Neural cell (in vitro differentiated cells): ENCODE measurements around the gene GLI3. TPM values are rescaled to one million over a fixed set of nuclear protein-coding genes. Genes with fewer than 3 reads are reported as not detected.

Experiments used
- H2AFZ ChIP-seq: fragments of 200-600, 300-800 bp; sonication (generic), shearing (Covaris generic); 2 replicates; pipeline ENCODE4 v1.6.0; 2014; ENCODE audit warnings: low read depth, mild to moderate bottlenecking, antibody characterized with exemption, low read length, moderate library complexity
- H3F3A ChIP-seq: fragments of 200-600 bp; shearing (Covaris generic); 2 replicates; pipeline ENCODE4 v1.6.1; 2016; ENCODE audit warnings: mild to moderate bottlenecking, moderate library complexity, mixed read lengths, antibody characterized with exemption, low read length; ENCODE audit not compliant: insufficient read depth, poor library complexity, severe bottlenecking
- H3K27ac ChIP-seq: fragments of 200-600, 300-800 bp; sonication (generic), shearing (Covaris generic); 2 replicates; pipeline ENCODE4 v1.5.1; 2014; ENCODE audit warnings: mild to moderate bottlenecking, low read length, moderate library complexity
- H3K27me3 ChIP-seq: fragments of 300-800, 200-600 bp; sonication (generic), shearing (Covaris generic); 2 replicates; pipeline ENCODE4 v1.6.0; 2014; ENCODE audit warnings: mild to moderate bottlenecking, low read depth, low read length, moderate library complexity; ENCODE audit not compliant: insufficient read depth
- H3K36me3 ChIP-seq: fragments of 300-800, 200-600 bp; sonication (generic), shearing (Covaris generic); 2 replicates; pipeline ENCODE4 v1.5.1; 2014; ENCODE audit warnings: mild to moderate bottlenecking, antibody characterized with exemption, low read length, moderate library complexity; ENCODE audit not compliant: insufficient read depth
- H3K4me2 ChIP-seq: fragments of 300-800, 200-600 bp; sonication (generic), shearing (Covaris generic); 2 replicates; pipeline ENCODE4 v1.6.0; 2014; ENCODE audit warnings: mild to moderate bottlenecking, low read length
- H3K4me3 ChIP-seq: fragments of 300-800, 200-600 bp; sonication (generic), shearing (Covaris generic); 2 replicates; pipeline ENCODE4 v1.5.1; 2014; ENCODE audit warnings: mild to moderate bottlenecking, low read length, moderate library complexity
- H3K79me2 ChIP-seq: fragments of 200-600 bp; shearing (Covaris generic); replicated peaks from 2 replicates; pipeline ENCODE4 v1.6.0; 2014; ENCODE audit warnings: mild to moderate bottlenecking, low read length, moderate library complexity; ENCODE audit not compliant: insufficient read depth
- H3K9ac ChIP-seq: fragments of 300-800, 200-600 bp; sonication (generic), shearing (Covaris generic); 2 replicates; pipeline ENCODE4 v1.6.1; 2016; ENCODE audit warnings: mild to moderate bottlenecking, low read length, mixed read lengths
- H3K9me2 ChIP-seq: fragments of 200-600 bp; shearing (Covaris generic); 2 replicates; pipeline ENCODE4 v1.6.1; 2016; ENCODE audit warnings: mild to moderate bottlenecking, low read length, mixed read lengths; ENCODE audit not compliant: insufficient read depth
- H3K9me3 ChIP-seq: fragments of 200-600, 300-800 bp; sonication (generic), shearing (Covaris generic); 2 replicates; pipeline ENCODE4 v1.6.1; 2016; ENCODE audit warnings: mild to moderate bottlenecking, mixed run types, low read length, moderate library complexity, mixed read lengths
- H4K20me1 ChIP-seq: fragments of 200-600 bp; shearing (Covaris generic); 2 replicates; pipeline ENCODE4 v1.6.1; 2016; ENCODE audit warnings: mild to moderate bottlenecking, mixed run types; ENCODE audit not compliant: insufficient read depth
- EP300 ChIP-seq: fragments of 450-650 bp; conservative IDR thresholded peaks from 2 replicates; pipeline ENCODE4 v1.6.1; 2014; ENCODE audit warnings: antibody characterized with exemption, mild to moderate bottlenecking, moderate library complexity; ENCODE audit not compliant: poor library complexity, severe bottlenecking
- EZH2 ChIP-seq: fragments of 200-600, 300-800 bp; shearing (Covaris generic), sonication (generic); IDR thresholded peaks from 2 replicates; pipeline ENCODE4 v1.6.1; 2014; ENCODE audit warnings: antibody characterized with exemption, low read length, borderline replicate concordance, mild to moderate bottlenecking; ENCODE audit not compliant: insufficient read depth, poor library complexity, severe bottlenecking
- MXI1 ChIP-seq: fragments of 450-650 bp; conservative IDR thresholded peaks from 2 replicates; pipeline ENCODE4 v1.6.1; 2014; ENCODE audit warnings: antibody characterized with exemption, mild to moderate bottlenecking; ENCODE audit not compliant: poor library complexity, severe bottlenecking
- POLR2AphosphoS5 ChIP-seq: IDR thresholded peaks from 2 replicates; pipeline ENCODE4 v1.6.1; 2012
- RAD21 ChIP-seq: fragments of 450-650 bp; conservative IDR thresholded peaks from 2 replicates; pipeline ENCODE4 v1.6.1; 2014; ENCODE audit warnings: antibody characterized with exemption, mild to moderate bottlenecking, moderate library complexity
- REST ChIP-seq: IDR thresholded peaks from 2 replicates; pipeline ENCODE4 v1.6.1; 2012; ENCODE audit warnings: borderline replicate concordance
- SMC3 ChIP-seq: fragments of 450-650 bp; conservative IDR thresholded peaks from 2 replicates; pipeline ENCODE4 v1.6.1; 2014; ENCODE audit warnings: antibody characterized with exemption, mild to moderate bottlenecking, moderate library complexity; ENCODE audit not compliant: poor library complexity
- TAF1 ChIP-seq: IDR thresholded peaks from 2 replicates; pipeline ENCODE4 v1.6.1; 2012; ENCODE audit warnings: low read depth
- polyA plus RNA-seq: library from polyadenylated mRNA; depleted of rRNA; stranded (reverse); fragments of >200 nt; gene quantifications from 2 replicates; pipeline ENCODE4 v1.2.3, GENCODE V29; 2014
- TF ChIP-seq, protein P1 (sequence below): fragments of 450-650 bp; IDR thresholded peaks from 2 replicates; pipeline ENCODE4 v1.5.1; 2014; ENCODE audit warnings: antibody characterized with exemption, mild to moderate bottlenecking, moderate library complexity; ENCODE audit not compliant: poor library complexity, severe bottlenecking

Gene GLI3
- polyA plus RNA-seq, 1 donor from 2014 or later: 0.19 TPM

DNA sequence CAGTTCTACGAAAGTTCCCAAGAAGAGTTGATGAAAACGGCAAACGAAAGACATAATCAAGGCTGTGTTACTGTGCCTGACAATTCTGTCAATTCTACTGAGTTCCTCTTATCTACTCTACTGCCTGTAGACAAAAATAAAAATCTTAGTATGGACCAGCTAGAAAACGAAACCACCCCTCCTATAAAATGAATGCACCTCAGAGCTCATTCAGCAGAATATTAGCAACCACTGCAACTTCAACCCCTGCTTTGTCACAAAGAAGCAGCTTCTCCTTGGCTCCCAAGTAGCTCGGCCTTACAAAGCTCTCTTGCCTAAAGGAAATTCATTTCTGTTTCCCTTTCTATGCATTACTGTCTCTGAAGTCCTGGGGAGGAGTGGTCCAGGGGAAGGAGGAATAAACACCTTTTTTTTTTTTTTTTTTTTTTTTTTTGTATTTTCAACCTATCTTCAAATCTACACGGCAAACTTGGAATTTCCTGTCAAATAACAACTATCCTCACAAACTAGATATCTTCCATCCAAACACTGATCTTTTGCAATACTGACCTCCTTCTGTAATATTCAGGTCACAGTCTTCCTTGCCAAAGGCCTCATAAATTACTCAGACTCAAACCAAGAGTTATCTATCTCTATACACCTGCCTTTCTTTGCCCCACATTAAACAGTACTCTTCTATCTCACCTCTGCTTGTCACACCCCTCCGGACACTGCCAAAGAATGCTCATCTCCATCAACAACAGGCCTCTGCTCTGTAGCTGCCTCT lies 74.3 kb downstream of the GLI3 start:
- H3K36me3 ChIP-seq: no peaks in the 10 kb centered on the region
- H2AFZ ChIP-seq: no peak overlapping the region

DNA sequence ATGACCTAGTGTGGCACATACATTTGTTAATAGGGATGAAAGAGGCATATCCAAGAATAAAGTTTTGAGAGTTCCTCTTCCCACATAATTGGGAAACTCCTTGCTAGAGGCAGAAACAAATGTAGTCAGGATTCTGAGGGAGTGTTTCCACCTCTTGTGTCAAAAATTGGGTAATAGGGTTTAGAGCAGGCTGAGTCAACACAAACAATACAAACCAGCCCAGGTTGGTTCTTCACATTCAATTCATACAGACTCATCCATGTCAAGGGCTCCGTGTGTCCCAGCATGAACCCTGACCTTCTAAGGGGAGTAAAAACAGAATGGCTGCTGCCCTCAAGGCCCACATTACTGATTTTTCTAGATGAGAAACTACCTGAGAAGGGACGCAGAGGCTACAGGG lies 75.3 kb downstream of the GLI3 start:
- H3K27me3 ChIP-seq: no peaks in the 10 kb centered on the region
- no peak overlapping the region for H3K9ac ChIP-seq
- no peaks in the 10 kb centered on the region for H3K9me3 ChIP-seq
- no peaks in the 10 kb centered on the region for H4K20me1 ChIP-seq
- H3K9me2 ChIP-seq: no peaks in the 10 kb centered on the region
- no peak overlapping the region for H3K27ac ChIP-seq
- H3F3A ChIP-seq: no peaks in the 10 kb centered on the region
- H3K36me3 ChIP-seq: no peaks in the 10 kb centered on the region
- no peak overlapping the region for H3K4me3 ChIP-seq
- no peak overlapping the region for H3K4me2 ChIP-seq
- H2AFZ ChIP-seq: no peak overlapping the region
- peaks cover 90% of the 10 kb centered on the region for H3K79me2 ChIP-seq
- TF ChIP-seq EP300 (no peak), TAF1 (no peak), SMC3 (no peak), EZH2 (no peak), REST (no peak)
- TF ChIP-seq, protein P1, sequence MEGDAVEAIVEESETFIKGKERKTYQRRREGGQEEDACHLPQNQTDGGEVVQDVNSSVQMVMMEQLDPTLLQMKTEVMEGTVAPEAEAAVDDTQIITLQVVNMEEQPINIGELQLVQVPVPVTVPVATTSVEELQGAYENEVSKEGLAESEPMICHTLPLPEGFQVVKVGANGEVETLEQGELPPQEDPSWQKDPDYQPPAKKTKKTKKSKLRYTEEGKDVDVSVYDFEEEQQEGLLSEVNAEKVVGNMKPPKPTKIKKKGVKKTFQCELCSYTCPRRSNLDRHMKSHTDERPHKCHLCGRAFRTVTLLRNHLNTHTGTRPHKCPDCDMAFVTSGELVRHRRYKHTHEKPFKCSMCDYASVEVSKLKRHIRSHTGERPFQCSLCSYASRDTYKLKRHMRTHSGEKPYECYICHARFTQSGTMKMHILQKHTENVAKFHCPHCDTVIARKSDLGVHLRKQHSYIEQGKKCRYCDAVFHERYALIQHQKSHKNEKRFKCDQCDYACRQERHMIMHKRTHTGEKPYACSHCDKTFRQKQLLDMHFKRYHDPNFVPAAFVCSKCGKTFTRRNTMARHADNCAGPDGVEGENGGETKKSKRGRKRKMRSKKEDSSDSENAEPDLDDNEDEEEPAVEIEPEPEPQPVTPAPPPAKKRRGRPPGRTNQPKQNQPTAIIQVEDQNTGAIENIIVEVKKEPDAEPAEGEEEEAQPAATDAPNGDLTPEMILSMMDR: no peak

More for the DNA sequence above, 74.3 kb downstream of the GLI3 start:
- Histone ChIP-seq H3K79me2 (peaks cover 87% of the 10 kb centered on the region), H3K9me2 (no peaks in the 10 kb centered on the region), H3K9me3 (no peaks in the 10 kb centered on the region), H3K4me2 (no peak overlapping the region), H3K27ac (no peak overlapping the region), H3K27me3 (no peaks in the 10 kb centered on the region), H3F3A (no peaks in the 10 kb centered on the region), H3K4me3 (no peak overlapping the region), H4K20me1 (no peaks in the 10 kb centered on the region), H3K9ac (no peak overlapping the region)
- TF ChIP-seq REST: no peak
- TF ChIP-seq SMC3: no peak
- TF ChIP-seq MXI1: no peak
- no peak for TF ChIP-seq EZH2
- no peak for TF ChIP-seq RAD21
- TF ChIP-seq, protein P1: no peak
- TF ChIP-seq POLR2AphosphoS5: no peak
- no peak for TF ChIP-seq EP300
- no peak for TF ChIP-seq TAF1
